ENCODE results near the gene PTGIS. TPM values are rescaled to one million over a fixed set of nuclear protein-coding genes. Genes with fewer than 3 reads are reported as not detected.

PTGIS gene
- total and polyA plus RNA-seq, 2 donors (not counting 3 experiments of a cell fraction or from before 2014, with no cell fraction given) = 6.2 to 11.8 TPM

- POLR2A ChIA-PET = no interaction called here
- no TSS peak for BruUV-seq (replicated peaks)
- peak; percentile 72 for DNase-seq (ENCODE audit: low read depth, low spot score)
These were observed 19.2 kb upstream of the PTGIS start for GRCh38 chr20:49587111-49587570.

More at GRCh38 chr20:49587111-49587570, 19.2 kb upstream of the PTGIS start:
- H2AFZ ChIP-seq (ENCODE audit: low read depth, low read length) = no peak overlapping the region
- H3K27ac ChIP-seq (ENCODE audit: insufficient read depth, low read depth, low read length) = no peak overlapping the region
- no peaks in the 10 kb centered on the region for H3K79me2 ChIP-seq (ENCODE audit: control insufficient read depth, insufficient read depth, low read length)
- no peaks in the 10 kb centered on the region for H3K27me3 ChIP-seq (ENCODE audit: control insufficient read depth in 2 of 2, insufficient read depth in 2 of 2, low read length in 2 of 2)
- peaks cover 2% of the 10 kb centered on the region for H3K4me1 ChIP-seq (ENCODE audit: control insufficient read depth, extremely low read depth, insufficient read depth, low read length)
- H3K9me1 ChIP-seq (replicated peaks; ENCODE audit: control insufficient read depth, extremely low read depth, insufficient read depth, low read length) = no peaks in the 10 kb centered on the region
- H3K4me2 ChIP-seq (ENCODE audit: insufficient read depth, low read length) = no peak overlapping the region
- FAIRE-seq = no peak
- H4K20me1 ChIP-seq (replicated peaks; ENCODE audit: control insufficient read depth, extremely low read depth, insufficient read depth, low read length) = no peaks in the 10 kb centered on the region
- H3K9ac ChIP-seq (replicated peaks; ENCODE audit: extremely low read depth, insufficient read depth, low read length) = no peak overlapping the region
- intact Hi-C loops (cut with micrococcal nuclease) (no loop called here), dilution Hi-C loops (cut with MboI; ENCODE audit: extremely low pct_ligation_motif_present, low sequenced_read_pairs) (no loop called here)
- H3K36me3 ChIP-seq (ENCODE audit: control insufficient read depth in 2 of 2, extremely low read depth in 1 of 2, insufficient read depth in 2 of 2, low read length in 2 of 2) = no peaks in the 10 kb centered on the region
- CTCF ChIA-PET = interaction anchor here (2.2 to 2.8 kb wide), 3 partner anchors 9 to 45 kb away, joined by 5 to 13 read pairs (median 5); no protein-coding TSS in a partner anchor
- no peak overlapping the region for H3K4me3 ChIP-seq (replicated peaks in 1 of 3; ENCODE audit: insufficient read depth in 1 of 3, low read depth in 1 of 3, low read length in 3 of 3)
- peaks cover 2% of the 10 kb centered on the region for H3K9me3 ChIP-seq (replicated peaks; ENCODE audit: control insufficient read depth, insufficient read depth, low read length)
- no peak for TF ChIP-seq FOS (IDR thresholded peaks at IDR 0.05; ENCODE audit: borderline replicate concordance, insufficient read depth, low read length)
- TF ChIP-seq CTCF (IDR thresholded peaks at IDR 0.05; ENCODE audit: extremely low read depth in 1 of 2, insufficient read depth in 1 of 2, low read depth in 1 of 2, low read length in 2 of 2) = no peak
- no peak for TF ChIP-seq POLR2A (IDR thresholded peaks at IDR 0.05; ENCODE audit: low read depth, low read length)
- no peak for TF ChIP-seq GATA2 (IDR thresholded peaks at IDR 0.05; ENCODE audit: insufficient read depth, insufficient read length, low read depth, low read length)
- TF ChIP-seq EZH2 (IDR thresholded peaks at IDR 0.05; ENCODE audit: borderline replicate concordance, low read depth, low read length, severe bottlenecking) = no peak
- no peak for TF ChIP-seq MYC (IDR thresholded peaks at IDR 0.05; ENCODE audit: low read depth, low read length)
- no peak for TF ChIP-seq POLR2AphosphoS5 (IDR thresholded peaks at IDR 0.05; ENCODE audit: insufficient read depth, low read depth, low read length)
- no peak for TF ChIP-seq MAX (IDR thresholded peaks at IDR 0.05; ENCODE audit: insufficient read depth, insufficient read length)
- TF ChIP-seq JUN (IDR thresholded peaks at IDR 0.05; ENCODE audit: borderline replicate concordance, insufficient read depth, insufficient read length, low read depth) = no peak
